A549 (cell line): ENCODE data around the gene TRAPPC10. TPM values are rescaled to one million over a fixed set of nuclear protein-coding genes. Genes with fewer than 3 reads are reported as not detected.

Source experiments
- ATAC-seq, 2 experiments: fragments of 200-7000 bp in 1 of 2; fragments of >200 bp in 1 of 2; cut with Nextera tagmentation in 1 of 2; cut with Tn5 transposase in 1 of 2; 3 replicates each; pipeline versions ENCODE4 v1.8.0 to v1.9.1; 2018 to 2020; ENCODE audit warnings: mild to moderate bottlenecking in 1 of 2, moderate library complexity in 1 of 2
- CTCF ChIA-PET: fragments of 300-600 bp; sonication (Branson Sonifier 250); formaldehyde crosslinking; extraction: SDS; loops from one replicate; lab custom pipeline; 2021; ENCODE audit warnings: antibody characterized with exemption, inconsistent platforms; lab: Yijun Ruan, JAX
- POLR2A ChIA-PET: fragments of 350-600 bp; formaldehyde crosslinking; extraction: SDS; loops from one replicate; lab custom pipeline; 2021; ENCODE audit warnings: antibody characterized with exemption, inconsistent platforms; lab: Yijun Ruan, JAX
- DNase-seq, 2 experiments: peaks; one replicate each; pipeline versions ENCODE4 v3.0.0 to v3.0.0-alpha.2; 2011 to 2016; ENCODE audit warnings: low read depth in 1 of 2, low spot score in 1 of 2
- FAIRE-seq: peaks from 2 replicates; lab custom pipeline; 2011; peaks lifted over from hg19 to GRCh38; lab: Jason Lieb, UNC
- H3K27ac ChIP-seq, 2 experiments: fragments of >200 bp; sonication (Bioruptor Twin); formaldehyde crosslinking; 3 replicates each; pipeline ENCODE4 v1.5.1; 2016 to 2017
- H3K4me1 ChIP-seq: fragments of >200 bp; sonication (Bioruptor Twin); formaldehyde crosslinking; 3 replicates; pipeline ENCODE4 v1.6.1; 2016
- H3K4me2 ChIP-seq: fragments of >200 bp; sonication (Bioruptor Twin); formaldehyde crosslinking; 3 replicates; pipeline ENCODE4 v1.6.1; 2016
- H3K4me3 ChIP-seq: fragments of >200 bp; sonication (Bioruptor Twin); formaldehyde crosslinking; 3 replicates; pipeline ENCODE4 v1.5.1; 2016
- H3K9me3 ChIP-seq: fragments of >200 bp; sonication (Bioruptor Twin); formaldehyde crosslinking; 3 replicates; pipeline ENCODE4 v1.6.1; 2016
- CBX2 ChIP-seq: fragments of 200-600 bp; sonication (generic); IDR thresholded peaks from 2 replicates; pipeline ENCODE4 v1.6.1; 2016; ENCODE audit warnings: low read depth, mild to moderate bottlenecking, borderline replicate concordance
- CBX8 ChIP-seq: fragments of 200-600 bp; sonication (generic); IDR thresholded peaks from 2 replicates; pipeline ENCODE4 v1.6.1; 2016
- CHD2 ChIP-seq: fragments of 150-350 bp; IDR thresholded peaks from 2 replicates; pipeline ENCODE4 v1.6.1; 2014; ENCODE audit warnings: low read length; ENCODE audit not compliant: partially characterized antibody
- E2F6 ChIP-seq: IDR thresholded peaks from 2 replicates; pipeline ENCODE4 v1.6.1; 2012; ENCODE audit warnings: low read depth, borderline replicate concordance
- EHF ChIP-seq: fragments of 250-450 bp; sonication (Bioruptor Pico); IDR thresholded peaks from 2 replicates; pipeline ENCODE4 v1.5.0; 2020; ENCODE audit warnings: mild to moderate bottlenecking
- ELK1 ChIP-seq: fragments of 150-350 bp; IDR thresholded peaks from 2 replicates; pipeline ENCODE4 v1.6.1; 2014; ENCODE audit warnings: low read depth, mild to moderate bottlenecking, low read length
- FOSL2 ChIP-seq, 2 experiments: fragments of 450-650 bp in 1 of 2; fragments of >200 bp in 1 of 2; sonication (Bioruptor Twin) in 1 of 2; formaldehyde crosslinking; IDR thresholded peaks; 2 replicates each; pipeline versions ENCODE4 v1.5.0 to v1.6.1; 2016 to 2020; ENCODE audit warnings: mild to moderate bottlenecking in 1 of 2, moderate library complexity in 1 of 2
- HDAC2 ChIP-seq: fragments of 200-600 bp; sonication (generic); IDR thresholded peaks from 2 replicates; pipeline ENCODE4 v1.6.1; 2016
- JUN ChIP-seq, 2 experiments: fragments of >200 bp; sonication (Bioruptor Twin); formaldehyde crosslinking; IDR thresholded peaks; 2 replicates in 1 of 2; 3 replicates in 1 of 2; pipeline ENCODE4 v1.6.1; 2016 to 2017
- KDM1A ChIP-seq: fragments of 200-600 bp; sonication (generic); IDR thresholded peaks from 2 replicates; pipeline ENCODE4 v1.6.1; 2016; ENCODE audit warnings: low read depth, mild to moderate bottlenecking
- KDM5A ChIP-seq: fragments of 200-600 bp; sonication (generic); IDR thresholded peaks from 2 replicates; pipeline ENCODE4 v1.6.1; 2016; ENCODE audit warnings: antibody characterized with exemption, mild to moderate bottlenecking
- MAFK ChIP-seq: fragments of 450-650 bp; IDR thresholded peaks from 2 replicates; pipeline ENCODE4 v1.6.1; 2014; ENCODE audit not compliant: partially characterized antibody
- MAZ ChIP-seq: fragments of 150-350 bp; IDR thresholded peaks from 2 replicates; pipeline ENCODE4 v1.6.1; 2014; ENCODE audit warnings: antibody characterized with exemption, low read depth, low read length, borderline replicate concordance
- MYC ChIP-seq: IDR thresholded peaks from 2 replicates; pipeline ENCODE4 v1.6.1; 2012; ENCODE audit warnings: mild to moderate bottlenecking, inconsistent platforms, low read length, improper control_type of control experiment, borderline replicate concordance
- NFE2L2 ChIP-seq: fragments of 150-350 bp; conservative IDR thresholded peaks from 2 replicates; pipeline ENCODE4 v1.6.1; 2014; ENCODE audit warnings: low read length
- NPAS2 ChIP-seq: fragments of 250-450 bp; sonication (Bioruptor Pico); IDR thresholded peaks from 2 replicates; pipeline ENCODE4 v1.8.0; 2022; ENCODE audit warnings: mild to moderate bottlenecking, moderate library complexity, borderline replicate concordance
- PHF8 ChIP-seq: fragments of 200-600 bp; sonication (generic); IDR thresholded peaks from 2 replicates; pipeline ENCODE4 v1.6.1; 2016; ENCODE audit warnings: low read depth, mild to moderate bottlenecking, antibody characterized with exemption, moderate library complexity, borderline replicate concordance
- RAD21 ChIP-seq, 2 experiments: fragments of >200 bp in 1 of 2; sonication (Bioruptor Twin) in 1 of 2; formaldehyde crosslinking in 1 of 2; IDR thresholded peaks in 1 of 2; conservative IDR thresholded peaks in 1 of 2; 2 replicates in 1 of 2; 3 replicates in 1 of 2; pipeline ENCODE4 v1.6.1; 2012 to 2018; ENCODE audit warnings: inconsistent platforms in 1 of 2
- REST ChIP-seq: fragments of 200-600 bp; sonication (generic); IDR thresholded peaks from 2 replicates; pipeline ENCODE4 v1.6.1; 2016; ENCODE audit warnings: antibody characterized with exemption, mild to moderate bottlenecking, moderate library complexity
- RFX5 ChIP-seq: fragments of 450-650 bp; IDR thresholded peaks from 2 replicates; pipeline ENCODE4 v1.7.1; 2014; ENCODE audit warnings: antibody characterized with exemption, mild to moderate bottlenecking, moderate library complexity
- SMC3 ChIP-seq: fragments of >200 bp; sonication (Bioruptor Twin); formaldehyde crosslinking; IDR thresholded peaks from 3 replicates; pipeline ENCODE4 v1.6.1; 2018; ENCODE audit warnings: inconsistent platforms
- ZNF302 ChIP-seq: fragments of 250-450 bp; sonication (Bioruptor Pico); IDR thresholded peaks from 2 replicates; pipeline ENCODE4 v1.9.0; 2021; ENCODE audit warnings: inconsistent platforms, mild to moderate bottlenecking, moderate library complexity
- WGBS: methylation state at CpG from one replicate; pipeline ENCODE4 v1.1.6; 2017; ENCODE audit errors: missing lambda C conversion rate; 5-methylcytosine and 5-hydroxymethylcytosine counted together
- polyA plus RNA-seq, 4 experiments: library from polyadenylated mRNA; depleted of rRNA in 3 of 4; stranded (reverse); fragments of >200 nt; fragmentation: RNase III in 1 of 4; extraction: RNeasy Plus Mini Kit Qiagen cat#74134 plus additional on column Dnase treatment in 1 of 4; gene quantifications; 2 replicates in 3 of 4; 3 replicates in 1 of 4; pipeline ENCODE4 v1.2.3, GENCODE V29; 2011 to 2017
- TF ChIP-seq, protein P1 (sequence below): IDR thresholded peaks from 2 replicates; pipeline ENCODE4 v1.6.1; 2012
- TF ChIP-seq, protein P2 (sequence below): fragments of >200 bp; sonication (Bioruptor Twin); formaldehyde crosslinking; IDR thresholded peaks from 3 replicates; pipeline ENCODE4 v1.6.1; 2016

Gene TRAPPC10
- polyA plus RNA-seq, 2 of the 4 experiments (the other 2 are of a cell fraction), result 11.8 to 27.7 TPM

- TF ChIP-seq PHF8, result no peak
- no peak for TF ChIP-seq CBX8
- TF ChIP-seq NFE2L2, result no peak
- no peak for TF ChIP-seq HDAC2
- no peak for TF ChIP-seq JUN (IDR thresholded peaks at IDR 0.05)
- no peak for TF ChIP-seq ELK1
- no peak for TF ChIP-seq MAZ
- TF ChIP-seq, all 56 proteins: peak for 0
These were observed 17.5 kb upstream of the TRAPPC10 start (continued) for GRCh38 chr21:43994646-43995045.

GRCh38 chr21:43995521-43996105, 16.5 kb upstream of the TRAPPC10 start:
- FAIRE-seq (no peak), DNase-seq (no peak), ATAC-seq (no peak)
- ChIA-PET POLR2A (no interaction called here), CTCF (no interaction called here)
- Histone ChIP-seq H3K27ac (no peak overlapping the region), H3K4me2 (no peak overlapping the region), H3K4me3 (no peak overlapping the region), H3K4me1 (no peaks in the 10 kb centered on the region), H3K9me3 (no peaks in the 10 kb centered on the region)
- 75% methylated on average over 15 of the region's 18 CpGs for WGBS
- TF ChIP-seq EHF (CRISPR knock-in tag) (no peak), CHD2 (no peak), KDM5A (no peak)

DNA sequence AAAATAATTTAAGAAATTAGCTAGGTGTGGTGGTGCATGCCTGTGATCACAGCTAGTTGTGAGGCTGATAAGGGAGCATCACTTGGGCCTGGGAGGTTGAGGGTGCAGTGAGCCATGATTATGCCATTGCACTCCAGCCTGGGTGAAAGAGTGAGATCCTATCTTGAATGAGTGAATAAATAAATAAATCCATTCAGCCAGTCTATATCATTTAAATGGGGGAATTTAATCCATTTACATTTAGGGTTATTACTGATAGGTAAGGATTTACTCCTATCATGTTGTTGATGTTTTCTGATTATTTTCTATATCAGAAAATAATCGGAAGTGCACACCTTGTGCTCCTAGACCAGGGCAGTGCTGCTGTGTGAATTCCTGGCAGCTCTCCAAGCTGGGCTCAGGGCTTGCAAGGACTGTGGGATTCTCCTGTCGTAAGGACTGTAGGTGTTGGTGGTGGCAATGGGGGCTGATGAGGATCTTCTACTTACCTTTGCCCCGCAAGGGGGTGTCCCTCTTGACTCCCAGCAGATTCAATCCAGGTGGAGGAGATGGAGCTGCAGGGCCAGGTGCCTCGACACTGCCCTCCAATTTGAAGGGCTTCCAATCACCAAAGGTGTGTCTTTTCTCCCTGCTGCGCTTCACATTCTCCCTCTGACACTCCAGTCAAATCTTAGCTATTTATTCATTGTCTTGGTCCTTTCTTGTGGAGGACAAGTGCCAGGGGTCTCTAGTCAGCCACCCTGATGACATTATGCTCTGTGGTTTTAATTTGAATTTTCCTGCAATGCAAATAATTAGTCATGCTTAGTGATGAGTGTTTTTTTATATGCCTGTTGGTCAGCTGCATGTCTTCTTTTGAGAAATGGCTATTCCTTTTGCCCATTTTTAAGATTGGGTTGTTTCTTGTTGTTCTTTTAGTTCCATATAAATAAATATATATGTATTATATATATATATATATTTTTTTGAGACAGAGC, 14.1 kb upstream of the TRAPPC10 start:
- CTCF ChIA-PET, result interaction anchor here (0.6 kb wide), 1 partner anchor 208 kb away, joined by 3 read pairs; the partner anchor contains the start of gene RRP1
- TF ChIP-seq ELK1 (no peak), EHF (CRISPR knock-in tag) (no peak), MAFK (no peak), CBX8 (no peak), CBX2 (no peak), E2F6 (no peak), NPAS2 (CRISPR knock-in tag) (no peak), RAD21 (conservative IDR thresholded peaks at IDR 0.05 in 1 of 2, IDR thresholded peaks at IDR 0.05 in 1 of 2) (no peak), RFX5 (no peak), KDM1A (no peak), MYC (no peak), SMC3 (no peak), REST (no peak), CHD2 (no peak), FOSL2 (IDR thresholded peaks at IDR 0.05) (no peak), FOSL2 (CRISPR knock-in tag; IDR thresholded peaks at IDR 0.05) (no peak), ZNF302 (CRISPR knock-in tag) (no peak)
- TF ChIP-seq, protein P1, sequence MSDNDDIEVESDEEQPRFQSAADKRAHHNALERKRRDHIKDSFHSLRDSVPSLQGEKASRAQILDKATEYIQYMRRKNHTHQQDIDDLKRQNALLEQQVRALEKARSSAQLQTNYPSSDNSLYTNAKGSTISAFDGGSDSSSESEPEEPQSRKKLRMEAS, result no peak
- TF ChIP-seq, protein P2, sequence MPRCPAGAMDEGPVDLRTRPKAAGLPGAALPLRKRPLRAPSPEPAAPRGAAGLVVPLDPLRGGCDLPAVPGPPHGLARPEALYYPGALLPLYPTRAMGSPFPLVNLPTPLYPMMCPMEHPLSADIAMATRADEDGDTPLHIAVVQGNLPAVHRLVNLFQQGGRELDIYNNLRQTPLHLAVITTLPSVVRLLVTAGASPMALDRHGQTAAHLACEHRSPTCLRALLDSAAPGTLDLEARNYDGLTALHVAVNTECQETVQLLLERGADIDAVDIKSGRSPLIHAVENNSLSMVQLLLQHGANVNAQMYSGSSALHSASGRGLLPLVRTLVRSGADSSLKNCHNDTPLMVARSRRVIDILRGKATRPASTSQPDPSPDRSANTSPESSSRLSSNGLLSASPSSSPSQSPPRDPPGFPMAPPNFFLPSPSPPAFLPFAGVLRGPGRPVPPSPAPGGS, result no peak

More for the DNA sequence above, 14.1 kb upstream of the TRAPPC10 start:
- ATAC-seq, result no peak
- H3K4me1 ChIP-seq, result no peaks in the 10 kb centered on the region
- no peaks in the 10 kb centered on the region for H3K9me3 ChIP-seq
- no peak for FAIRE-seq
- 60% methylated on average over 5 of the region's 5 CpGs for WGBS
- H3K27ac ChIP-seq, result no peak overlapping the region
- H3K4me2 ChIP-seq, result no peak overlapping the region
- DNase-seq, result no peak
- H3K4me3 ChIP-seq, result no peak overlapping the region
- POLR2A ChIA-PET, result no interaction called here
